Measurements from ENCODE around the gene FHIT.

- no peak for TF ChIP-seq EGR1 (IDR thresholded peaks at IDR 0.05; ENCODE audit: low read depth in 2 of 2)
- no peak for TF ChIP-seq JUND (IDR thresholded peaks at IDR 0.05)
- no peak for TF ChIP-seq CTCF (IDR thresholded peaks at IDR 0.05; ENCODE audit: low read depth, low read length, missing input control)
- TF ChIP-seq RAD21 (IDR thresholded peaks at IDR 0.05): no peak
- no peak for TF ChIP-seq ATF3 (IDR thresholded peaks at IDR 0.05)
- no peak for TF ChIP-seq FOXA2 (IDR thresholded peaks at IDR 0.05)
- TF ChIP-seq GABPA (IDR thresholded peaks at IDR 0.05 in 1 of 2, conservative IDR thresholded peaks at IDR 0.05 in 1 of 2): no peak
- TF ChIP-seq ZBTB33 (IDR thresholded peaks at IDR 0.05): no peak
These were observed 11.4 kb downstream of the FHIT start for GRCh38 chr3:61239871-61240270.

Data from liver (tissue), 3 donors.